GM18505 (cell line): Measurements from ENCODE around the gene TNNC2.

Experiments used
- ATAC-seq: cut with Tn5 transposase; IDR thresholded peaks from one replicate; pipeline ENCODE4 v1.9.1; 2021; ENCODE audit not compliant: unreplicated experiment
- POLR2A ChIP-seq: IDR thresholded peaks from 4 replicates; pipeline ENCODE4 v1.6.1; 2011; ENCODE audit warnings: borderline replicate concordance; ENCODE audit not compliant: insufficient read depth, insufficient read length; ENCODE audit errors: extremely low read depth

TNNC2 gene

GRCh38 chr20:45857882-45858216 lies 30.7 kb upstream of the TNNC2 start:
- no peak for TF ChIP-seq POLR2A
- ATAC-seq: peak; percentile 18

GRCh38 chr20:45857114-45857881 lies 30.2 kb upstream of the TNNC2 start, which contains the start of the genes ACOT8 and ZSWIM3:
TSS of gene ACOT8 (minus strand) at chr20:45857392. CDS start at chr20:45857315, 77 bp downstream.
TSS of gene ZSWIM3 (plus strand) at chr20:45857614. CDS start at chr20:45857826, 212 bp downstream.
- peak; percentile 85 for ATAC-seq
- TF ChIP-seq POLR2A: peak; percentile 95

GRCh38 chr20:45853484-45853883 lies 26.4 kb upstream of the TNNC2 start:
- ATAC-seq: no peak
- no peak for TF ChIP-seq POLR2A

- ATAC-seq: no peak
- TF ChIP-seq POLR2A: no peak
Observed at GRCh38 chr20:45852326-45852725, 25.2 kb upstream of the TNNC2 start.

- ATAC-seq: no peak
Observed at GRCh38 chr20:45851501-45851900, 24.4 kb upstream of the TNNC2 start.

GRCh38 chr20:45850926-45851325 lies 23.8 kb upstream of the TNNC2 start:
- no peak for ATAC-seq

More at GRCh38 chr20:45851501-45851900, 24.4 kb upstream of the TNNC2 start:
- no peak for TF ChIP-seq POLR2A

GRCh38 chr20:45850238-45850637 lies 23.1 kb upstream of the TNNC2 start:
- TF ChIP-seq POLR2A: no peak
- ATAC-seq: no peak

More at GRCh38 chr20:45850926-45851325, 23.8 kb upstream of the TNNC2 start:
- no peak for TF ChIP-seq POLR2A

- ATAC-seq: no peak
- no peak for TF ChIP-seq POLR2A
Observed at GRCh38 chr20:45848969-45849582, 22.0 kb upstream of the TNNC2 start.

GRCh38 chr20:45848421-45848820 lies 21.3 kb upstream of the TNNC2 start:
- ATAC-seq: no peak
- no peak for TF ChIP-seq POLR2A

GRCh38 chr20:45845452-45845851 lies 18.3 kb upstream of the TNNC2 start:
- ATAC-seq: no peak

GRCh38 chr20:45843506-45843905 lies 16.4 kb upstream of the TNNC2 start:
- TF ChIP-seq POLR2A: no peak
- no peak for ATAC-seq

More at GRCh38 chr20:45845452-45845851, 18.3 kb upstream of the TNNC2 start:
- no peak for TF ChIP-seq POLR2A

GRCh38 chr20:45842169-45842812 lies 15.2 kb upstream of the TNNC2 start:
- ATAC-seq: no peak
- TF ChIP-seq POLR2A: no peak

GRCh38 chr20:45841407-45842129 lies 14.5 kb upstream of the TNNC2 start:
- no peak for TF ChIP-seq POLR2A
- no peak for ATAC-seq
